ENCODE data around the gene RABGEF1.

Gene RABGEF1

DNA sequence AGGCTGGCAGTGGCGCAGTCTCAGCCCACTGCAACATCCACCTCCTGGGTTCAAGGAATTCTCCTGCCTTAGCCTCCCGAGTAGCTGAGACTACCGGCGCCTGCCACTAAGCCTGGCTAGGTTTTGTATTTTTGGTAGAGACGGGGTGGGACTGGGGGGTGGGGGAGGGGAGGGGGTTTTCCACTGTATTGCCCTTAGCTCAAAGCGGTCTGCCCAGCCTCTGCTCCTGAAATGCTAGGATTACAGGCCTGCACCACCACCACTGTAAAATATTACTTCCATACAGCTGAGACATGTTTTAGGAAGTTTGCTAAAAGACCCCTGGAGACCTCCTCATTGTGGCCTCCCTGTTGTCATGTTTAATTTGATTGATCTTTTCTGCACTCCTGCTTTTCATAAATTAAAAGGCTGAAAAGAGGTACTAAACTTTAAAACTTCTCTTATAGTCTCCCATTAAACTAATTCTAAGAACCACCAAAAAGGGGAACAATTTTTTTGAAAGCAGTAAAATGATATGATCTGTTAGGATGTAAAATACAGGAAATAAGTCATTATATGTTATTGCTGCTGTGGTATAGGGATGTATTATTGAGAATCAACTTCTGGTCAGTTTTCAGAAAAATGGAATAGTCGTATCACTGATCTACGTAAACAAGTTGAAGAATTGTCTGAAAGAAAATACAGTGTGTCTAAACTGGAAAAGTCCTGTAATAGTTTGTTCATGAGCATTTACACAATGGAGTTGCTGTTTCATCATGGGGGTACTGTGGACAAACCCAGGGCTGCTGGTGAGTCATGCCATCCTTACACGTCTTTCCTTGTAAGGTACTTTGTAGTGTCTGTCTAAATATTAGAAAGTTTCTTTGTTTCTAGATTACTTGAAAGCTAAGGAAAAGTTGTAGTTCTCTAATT lies 107.6 kb downstream of the RABGEF1 start:
- DNase-seq (ENCODE audit: low read depth in 2 of 2): no peak

DNA sequence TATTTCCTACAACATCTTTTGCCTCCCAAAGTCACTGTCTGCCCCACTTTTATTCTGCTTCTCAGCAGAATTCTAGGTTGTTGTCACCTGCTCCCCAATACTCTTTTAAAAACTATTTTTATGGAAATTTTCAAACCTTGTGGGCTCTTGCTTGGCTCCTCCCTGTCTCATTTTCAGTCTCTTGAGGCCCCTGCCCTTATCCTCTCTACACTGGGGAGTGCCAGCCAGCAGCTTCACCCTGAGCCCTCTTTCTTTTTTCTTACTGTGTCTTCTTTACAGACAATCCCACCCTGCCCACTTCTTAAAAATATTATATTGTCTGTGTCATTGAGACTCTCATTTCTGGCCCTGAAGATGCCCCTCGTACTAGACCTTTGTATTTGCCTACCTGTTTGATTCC lies 118.8 kb downstream of the RABGEF1 start:
- no peak for DNase-seq (ENCODE audit: low read depth in 2 of 2)

DNA sequence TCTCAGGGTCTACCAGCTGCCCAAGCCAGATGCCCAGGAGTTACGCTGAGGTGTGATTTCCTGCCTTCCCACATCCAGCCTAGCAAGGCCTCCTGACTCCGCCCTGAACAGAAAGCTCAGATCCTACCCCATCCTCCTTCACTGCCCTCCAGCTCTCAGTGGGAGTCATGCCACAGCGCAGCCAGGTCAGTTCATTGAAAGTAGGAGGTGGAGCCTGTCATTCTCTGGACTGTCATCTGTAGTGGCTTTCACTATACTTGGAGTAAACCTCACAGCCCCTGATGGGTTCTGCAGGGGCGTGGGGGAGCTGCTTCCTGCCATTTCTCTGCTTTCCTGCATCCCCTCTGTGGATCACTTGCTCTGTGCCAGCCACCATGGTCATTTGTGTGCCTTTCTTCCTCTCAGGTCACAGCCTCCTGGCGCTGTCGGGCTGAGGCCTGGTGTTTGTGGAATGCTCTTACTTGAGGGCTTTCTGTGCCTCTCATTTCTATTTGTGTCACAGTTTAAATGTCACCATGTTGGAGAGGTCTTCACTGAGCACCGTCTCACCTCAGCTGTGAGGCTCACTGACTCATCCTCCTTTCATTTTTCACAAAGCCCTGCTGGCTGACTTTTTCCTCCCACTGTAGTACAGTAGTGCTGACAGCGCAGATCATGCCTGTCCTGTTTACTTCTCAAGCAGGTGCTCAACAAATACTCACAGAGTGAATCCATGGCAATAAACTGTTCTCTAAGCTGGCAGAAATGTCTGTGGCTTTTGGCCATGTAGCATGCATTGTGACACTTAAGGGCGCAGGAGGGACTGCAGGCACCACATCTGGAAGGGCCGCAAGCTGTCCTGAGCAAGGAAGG lies 119.5 kb downstream of the RABGEF1 start:
- DNase-seq (ENCODE audit: low read depth in 2 of 2): peak; percentile 19 to 22

DNA sequence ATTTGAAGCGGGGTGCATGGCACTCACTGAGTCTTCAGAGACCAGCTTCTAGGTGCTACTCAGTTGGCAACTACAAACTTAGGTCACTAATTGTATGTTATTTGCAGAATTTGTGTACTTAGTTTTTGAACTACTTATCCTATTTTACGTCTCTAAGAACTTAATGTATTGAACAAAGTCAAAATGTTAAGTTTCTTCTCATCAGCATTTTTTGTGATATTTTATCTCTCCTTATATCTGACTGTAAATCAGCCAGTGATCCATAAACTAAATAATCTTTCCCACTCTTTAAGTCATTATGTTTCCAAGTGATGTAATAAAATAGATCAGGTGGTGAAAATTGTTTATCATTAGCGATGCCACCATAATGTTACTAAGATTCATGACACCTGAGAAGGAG lies 120.2 kb downstream of the RABGEF1 start:
- no peak for DNase-seq (ENCODE audit: low read depth in 2 of 2)

All from stimulated activated CD8-positive, alpha-beta memory T cell treated with anti-CD3 and anti-CD28 coated beads, Interleukin-2, amount 100 ng/mL, for 48 hours (primary cell).